Skeletal muscle satellite cell (primary cell): ENCODE measurements around the gene CFAP97D1.
"Not testable (repeated sequence)": the region's sequence is repeated elsewhere in the genome, so short reads cannot be mapped to it uniquely, and the experiment has no call there.

Experiments used
- H3K27me3 ChIP-seq: 2 replicates; pipeline ENCODE4 v1.7.0; 2013; ENCODE audit warnings: low read length; ENCODE audit not compliant: control insufficient read depth, insufficient read depth
- H3K36me3 ChIP-seq: 2 replicates; pipeline ENCODE4 v1.7.0; 2013; ENCODE audit warnings: mild to moderate bottlenecking, control low read depth, low read length; ENCODE audit not compliant: insufficient read depth
- H3K4me1 ChIP-seq: 2 replicates; pipeline ENCODE4 v1.7.0; 2013; ENCODE audit warnings: low read length; ENCODE audit not compliant: control insufficient read depth, insufficient read depth
- H3K4me2 ChIP-seq: 2 replicates; pipeline ENCODE4 v1.7.0; 2013; ENCODE audit warnings: mild to moderate bottlenecking, low read length
- H3K4me3 ChIP-seq: 2 replicates; pipeline ENCODE4 v1.7.0; 2013; ENCODE audit warnings: low read length
- H3K9ac ChIP-seq: 2 replicates; pipeline ENCODE4 v1.7.0; 2013; ENCODE audit warnings: mild to moderate bottlenecking, low read depth, low read length, moderate library complexity
- H3K9me3 ChIP-seq: replicated peaks from 2 replicates; pipeline ENCODE4 v1.7.0; 2013; ENCODE audit warnings: mild to moderate bottlenecking, control low read depth, low read length

Gene CFAP97D1

GRCh38 chr17:43784068-43784467, 3.8 kb downstream of the CFAP97D1 start:
- Histone ChIP-seq H3K4me3 (peak overlapping the region; percentile 16), H3K4me1 (peaks cover 35% of the 10 kb centered on the region), H3K9ac (peak overlapping the region; percentile 28), H3K4me2 (peak overlapping the region; percentile 52), H3K36me3 (no peaks in the 10 kb centered on the region), H3K27me3 (no peaks in the 10 kb centered on the region), H3K9me3 (no peaks in the 10 kb centered on the region)

- no peaks in the 10 kb centered on the region for H3K9me3 ChIP-seq
- peak overlapping the region; percentile 28 for H3K9ac ChIP-seq
- peaks cover 29% of the 10 kb centered on the region for H3K4me1 ChIP-seq
- no peaks in the 10 kb centered on the region for H3K36me3 ChIP-seq
- no peaks in the 10 kb centered on the region for H3K27me3 ChIP-seq
- peak overlapping the region; percentile 16 for H3K4me3 ChIP-seq
- peak overlapping the region; percentile 52 for H3K4me2 ChIP-seq
Measured at GRCh38 chr17:43784628-43785101, 4.4 kb downstream of the CFAP97D1 start.

- peaks cover 26% of the 10 kb centered on the region for H3K4me1 ChIP-seq
- H3K4me2 ChIP-seq = no peak overlapping the region
- no peaks in the 10 kb centered on the region for H3K36me3 ChIP-seq
- H3K9me3 ChIP-seq = no peaks in the 10 kb centered on the region
- no peak overlapping the region for H3K4me3 ChIP-seq
- H3K27me3 ChIP-seq = no peaks in the 10 kb centered on the region
- H3K9ac ChIP-seq = no peak overlapping the region
Measured at GRCh38 chr17:43787728-43788127, 7.5 kb downstream of the CFAP97D1 start.

GRCh38 chr17:43788540-43788939, 8.3 kb downstream of the CFAP97D1 start:
- no peaks in the 10 kb centered on the region for H3K27me3 ChIP-seq
- H3K9ac ChIP-seq = no peak overlapping the region
- H3K36me3 ChIP-seq = no peaks in the 10 kb centered on the region
- no peak overlapping the region for H3K4me3 ChIP-seq
- peaks cover 18% of the 10 kb centered on the region for H3K4me1 ChIP-seq
- no peak overlapping the region for H3K4me2 ChIP-seq
- H3K9me3 ChIP-seq = no peaks in the 10 kb centered on the region

GRCh38 chr17:43789482-43789881, 9.2 kb downstream of the CFAP97D1 start:
- Histone ChIP-seq H3K4me3 (no peak overlapping the region), H3K9me3 (no peaks in the 10 kb centered on the region), H3K36me3 (no peaks in the 10 kb centered on the region), H3K27me3 (no peaks in the 10 kb centered on the region), H3K9ac (no peak overlapping the region), H3K4me2 (no peak overlapping the region), H3K4me1 (peaks cover 8% of the 10 kb centered on the region)

GRCh38 chr17:43790311-43790940, 10.2 kb downstream of the CFAP97D1 start:
- no peaks in the 10 kb centered on the region for H3K36me3 ChIP-seq
- H3K9me3 ChIP-seq = no peaks in the 10 kb centered on the region
- no peaks in the 10 kb centered on the region for H3K27me3 ChIP-seq
- H3K4me1 ChIP-seq = no peaks in the 10 kb centered on the region
- H3K4me2 ChIP-seq = no peak overlapping the region
- no peak overlapping the region for H3K4me3 ChIP-seq
- H3K9ac ChIP-seq = no peak overlapping the region

GRCh38 chr17:43791589-43791988, 11.4 kb downstream of the CFAP97D1 start:
- H3K9ac ChIP-seq = no peak overlapping the region
- H3K9me3 ChIP-seq = no peaks in the 10 kb centered on the region
- H3K4me2 ChIP-seq = no peak overlapping the region
- H3K36me3 ChIP-seq = no peaks in the 10 kb centered on the region
- H3K4me1 ChIP-seq = no peaks in the 10 kb centered on the region
- H3K4me3 ChIP-seq = no peak overlapping the region
- H3K27me3 ChIP-seq = no peaks in the 10 kb centered on the region

- H3K4me2 ChIP-seq, H3K4me1 ChIP-seq, H3K9me3 ChIP-seq, H3K27me3 ChIP-seq, H3K9ac ChIP-seq, H3K4me3 ChIP-seq, H3K36me3 ChIP-seq: not testable (repeated sequence)
Measured at GRCh38 chr17:43792668-43793067, 12.4 kb downstream of the CFAP97D1 start.

GRCh38 chr17:43798024-43798423, 17.8 kb downstream of the CFAP97D1 start:
- not testable (repeated sequence) for H3K4me3 ChIP-seq, H3K9me3 ChIP-seq, H3K27me3 ChIP-seq, H3K36me3 ChIP-seq, H3K4me2 ChIP-seq, H3K4me1 ChIP-seq, H3K9ac ChIP-seq

- Histone ChIP-seq H3K9ac (no peak overlapping the region), H3K4me3 (no peak overlapping the region)
Measured at GRCh38 chr17:43799047-43799446, 18.8 kb downstream of the CFAP97D1 start.

GRCh38 chr17:43800736-43801135, 20.5 kb downstream of the CFAP97D1 start:
- H3K27me3 ChIP-seq = no peaks in the 10 kb centered on the region
- peaks cover 9% of the 10 kb centered on the region for H3K4me1 ChIP-seq
- H3K36me3 ChIP-seq = peaks cover 6% of the 10 kb centered on the region
- H3K4me3 ChIP-seq = no peak overlapping the region
- H3K9ac ChIP-seq = no peak overlapping the region
- no peaks in the 10 kb centered on the region for H3K9me3 ChIP-seq
- no peak overlapping the region for H3K4me2 ChIP-seq

More at GRCh38 chr17:43799047-43799446, 18.8 kb downstream of the CFAP97D1 start:
- Histone ChIP-seq H3K4me2 (no peak overlapping the region), H3K9me3 (no peaks in the 10 kb centered on the region), H3K4me1 (peaks cover 6% of the 10 kb centered on the region), H3K36me3 (peaks cover 6% of the 10 kb centered on the region), H3K27me3 (no peaks in the 10 kb centered on the region)

GRCh38 chr17:43801844-43802243, 21.6 kb downstream of the CFAP97D1 start:
- no peaks in the 10 kb centered on the region for H3K27me3 ChIP-seq
- no peak overlapping the region for H3K4me3 ChIP-seq
- H3K36me3 ChIP-seq = peaks cover 6% of the 10 kb centered on the region
- peaks cover 9% of the 10 kb centered on the region for H3K4me1 ChIP-seq
- no peaks in the 10 kb centered on the region for H3K9me3 ChIP-seq
- no peak overlapping the region for H3K4me2 ChIP-seq
- H3K9ac ChIP-seq = no peak overlapping the region
